OCI-LY7 (cell line): ENCODE measurements around the gene CNTN2.

Experiments used
- EZH2phosphoT487 ChIP-seq: fragments of 200-600 bp; sonication (generic); IDR thresholded peaks from 2 replicates; pipeline ENCODE4 v1.6.1; 2018; ENCODE audit warnings: low read depth, borderline replicate concordance, mild to moderate bottlenecking, mixed run types, antibody characterized with exemption, low read length, moderate library complexity, mixed read lengths
- TF ChIP-seq, protein P1 (sequence below): fragments of 200-600 bp; sonication (generic); conservative IDR thresholded peaks from 2 replicates; pipeline ENCODE4 v1.5.1; 2014; ENCODE audit warnings: mild to moderate bottlenecking, antibody characterized with exemption, low read length, moderate library complexity, mixed read lengths

DNA sequence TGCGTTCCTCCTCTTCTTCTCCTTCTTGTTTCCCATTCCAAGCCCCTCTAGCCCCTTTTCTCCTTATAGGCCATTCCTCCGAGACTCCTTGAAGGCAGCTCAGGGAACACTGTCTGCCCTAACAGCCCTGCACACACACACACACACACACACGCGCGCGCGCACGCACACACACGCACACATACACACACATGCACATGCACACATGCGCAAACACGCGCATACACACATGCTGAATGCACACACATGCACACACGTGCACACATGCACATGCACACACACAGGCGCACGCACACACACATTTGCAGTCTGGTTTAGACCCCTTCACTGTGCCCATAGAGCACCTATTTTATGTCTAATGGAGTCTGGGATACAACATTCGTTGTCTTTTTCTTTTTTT, 17.8 kb upstream of the CNTN2 start:
- TF ChIP-seq, protein P1, sequence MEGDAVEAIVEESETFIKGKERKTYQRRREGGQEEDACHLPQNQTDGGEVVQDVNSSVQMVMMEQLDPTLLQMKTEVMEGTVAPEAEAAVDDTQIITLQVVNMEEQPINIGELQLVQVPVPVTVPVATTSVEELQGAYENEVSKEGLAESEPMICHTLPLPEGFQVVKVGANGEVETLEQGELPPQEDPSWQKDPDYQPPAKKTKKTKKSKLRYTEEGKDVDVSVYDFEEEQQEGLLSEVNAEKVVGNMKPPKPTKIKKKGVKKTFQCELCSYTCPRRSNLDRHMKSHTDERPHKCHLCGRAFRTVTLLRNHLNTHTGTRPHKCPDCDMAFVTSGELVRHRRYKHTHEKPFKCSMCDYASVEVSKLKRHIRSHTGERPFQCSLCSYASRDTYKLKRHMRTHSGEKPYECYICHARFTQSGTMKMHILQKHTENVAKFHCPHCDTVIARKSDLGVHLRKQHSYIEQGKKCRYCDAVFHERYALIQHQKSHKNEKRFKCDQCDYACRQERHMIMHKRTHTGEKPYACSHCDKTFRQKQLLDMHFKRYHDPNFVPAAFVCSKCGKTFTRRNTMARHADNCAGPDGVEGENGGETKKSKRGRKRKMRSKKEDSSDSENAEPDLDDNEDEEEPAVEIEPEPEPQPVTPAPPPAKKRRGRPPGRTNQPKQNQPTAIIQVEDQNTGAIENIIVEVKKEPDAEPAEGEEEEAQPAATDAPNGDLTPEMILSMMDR, result no peak
- TF ChIP-seq EZH2phosphoT487, result no peak
